ENCODE measurements around the gene PEX16. TPM values are rescaled to one million over a fixed set of nuclear protein-coding genes. Genes with fewer than 3 reads are reported as not detected.

PEX16 gene
- total and polyA plus RNA-seq, 2 of the 13 experiments (the other 11 are each of a cell fraction or from before 2014, with no cell fraction given): 12.5 to 21.8 TPM

DNA sequence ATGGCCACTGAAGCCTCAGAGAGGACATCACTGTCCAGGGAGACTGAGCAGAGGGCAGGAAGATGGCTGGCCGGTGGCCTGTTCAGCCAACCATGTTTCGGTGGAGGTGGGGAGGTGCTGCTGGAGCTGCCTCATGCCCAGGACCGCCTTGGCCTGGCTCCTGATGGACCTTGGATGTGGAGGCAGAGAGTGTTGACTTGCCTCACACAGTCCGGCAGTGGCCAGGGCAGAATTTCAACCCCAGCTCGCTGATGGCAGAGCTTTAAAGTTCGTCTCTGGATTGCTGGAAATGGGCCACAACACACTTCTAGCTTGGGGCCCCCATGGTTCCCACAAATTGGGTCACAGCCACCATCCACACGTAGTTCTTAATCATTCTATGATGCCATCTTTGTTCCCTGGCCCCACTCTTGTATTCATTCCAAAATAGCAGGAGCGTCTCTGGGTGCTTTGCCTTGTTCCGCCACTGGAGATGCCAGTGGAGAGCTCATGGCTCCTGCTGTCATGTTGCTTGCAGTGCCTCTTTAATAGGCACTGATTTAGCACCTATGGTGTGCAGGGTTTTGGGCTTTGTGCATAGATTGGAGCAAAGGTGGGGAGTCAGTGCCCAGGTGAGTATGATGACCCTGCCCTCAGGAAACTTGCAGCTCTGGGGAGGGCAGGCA lies 26.7 kb downstream of the PEX16 start:
- Histone ChIP-seq H3K4me1 (ENCODE audit: insufficient read depth, low read length) (peaks cover 10% of the 10 kb centered on the region), H2AFZ (ENCODE audit: low read length) (no peak overlapping the region), H3K9ac (ENCODE audit: insufficient read depth, low read depth, low read length) (no peak overlapping the region), H3K4me3 (replicated peaks in 1 of 3; ENCODE audit: insufficient read depth in 1 of 3, low read depth in 2 of 3, low read length in 3 of 3) (no peak overlapping the region), H3K36me3 (replicated peaks in 1 of 2; ENCODE audit: control insufficient read depth in 1 of 2, insufficient read depth in 2 of 2, low read length in 2 of 2) (no peaks in the 10 kb centered on the region), H3K27me3 (ENCODE audit: control insufficient read depth in 1 of 2, insufficient read depth in 2 of 2, low read length in 2 of 2) (no peaks in the 10 kb centered on the region; a peak in 3 of 5 replicates), H3K4me2 (ENCODE audit: low read depth, low read length) (no peak overlapping the region), H4K20me1 (ENCODE audit: insufficient read depth, low read length) (0 out of 2 replicates have a peak, but pooled peaks cover 3% of the 10 kb centered on the region), H3K27ac (ENCODE audit: extremely low read length, insufficient read depth, low read length) (no peak overlapping the region), H3K9me3 (ENCODE audit: low read length) (no peaks in the 10 kb centered on the region), H3K79me2 (ENCODE audit: insufficient read depth, low read length) (no peaks in the 10 kb centered on the region)
- DNase-seq (ENCODE audit: low spot score) (no peak), FAIRE-seq (no peak), ATAC-seq (no peak)
- TF ChIP-seq ZNF33A (CRISPR knock-in tag; IDR thresholded peaks at IDR 0.05; ENCODE audit: borderline replicate concordance) (no peak), TCF7 (IDR thresholded peaks at IDR 0.05; ENCODE audit: low read depth) (no peak), KAT2B (IDR thresholded peaks at IDR 0.05; ENCODE audit: borderline replicate concordance, low read depth, low read length) (no peak), PRMT3 (CRISPR knock-in tag; IDR thresholded peaks at IDR 0.05; ENCODE audit: borderline replicate concordance, low read depth) (no peak), NCOA2 (CRISPR knock-in tag; IDR thresholded peaks at IDR 0.05) (no peak), ZNF570 (CRISPR knock-in tag; IDR thresholded peaks at IDR 0.05; ENCODE audit: borderline replicate concordance) (no peak), ZNF780A (CRISPR knock-in tag; IDR thresholded peaks at IDR 0.05) (no peak), ISX (CRISPR knock-in tag; conservative IDR thresholded peaks at IDR 0.05) (no peak), HMGXB3 (CRISPR knock-in tag; IDR thresholded peaks at IDR 0.05; ENCODE audit: borderline replicate concordance) (no peak), ZNF547 (CRISPR knock-in tag; IDR thresholded peaks at IDR 0.05) (no peak), ZNF253 (CRISPR knock-in tag; IDR thresholded peaks at IDR 0.05; ENCODE audit: borderline replicate concordance) (no peak), ATF7 (IDR thresholded peaks at IDR 0.05) (no peak), ATF7 (CRISPR knock-in tag; IDR thresholded peaks at IDR 0.05) (no peak), TARDBP (CRISPR knock-in tag; IDR thresholded peaks at IDR 0.05) (no peak), CENPX (CRISPR knock-in tag; IDR thresholded peaks at IDR 0.05) (no peak), HNRNPUL1 (IDR thresholded peaks at IDR 0.05; ENCODE audit: low read depth, low read length) (no peak), GTF3A (CRISPR knock-in tag; conservative IDR thresholded peaks at IDR 0.05) (no peak)
- TF ChIP-seq, protein P1, sequence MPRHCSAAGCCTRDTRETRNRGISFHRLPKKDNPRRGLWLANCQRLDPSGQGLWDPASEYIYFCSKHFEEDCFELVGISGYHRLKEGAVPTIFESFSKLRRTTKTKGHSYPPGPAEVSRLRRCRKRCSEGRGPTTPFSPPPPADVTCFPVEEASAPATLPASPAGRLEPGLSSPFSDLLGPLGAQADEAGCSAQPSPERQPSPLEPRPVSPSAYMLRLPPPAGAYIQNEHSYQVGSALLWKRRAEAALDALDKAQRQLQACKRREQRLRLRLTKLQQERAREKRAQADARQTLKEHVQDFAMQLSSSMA (CRISPR knock-in tag; IDR thresholded peaks at IDR 0.05): no peak
- TF ChIP-seq, protein P2, sequence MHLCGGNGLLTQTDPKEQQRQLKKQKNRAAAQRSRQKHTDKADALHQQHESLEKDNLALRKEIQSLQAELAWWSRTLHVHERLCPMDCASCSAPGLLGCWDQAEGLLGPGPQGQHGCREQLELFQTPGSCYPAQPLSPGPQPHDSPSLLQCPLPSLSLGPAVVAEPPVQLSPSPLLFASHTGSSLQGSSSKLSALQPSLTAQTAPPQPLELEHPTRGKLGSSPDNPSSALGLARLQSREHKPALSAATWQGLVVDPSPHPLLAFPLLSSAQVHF (CRISPR knock-in tag; IDR thresholded peaks at IDR 0.05): no peak
- TF ChIP-seq, protein P3, sequence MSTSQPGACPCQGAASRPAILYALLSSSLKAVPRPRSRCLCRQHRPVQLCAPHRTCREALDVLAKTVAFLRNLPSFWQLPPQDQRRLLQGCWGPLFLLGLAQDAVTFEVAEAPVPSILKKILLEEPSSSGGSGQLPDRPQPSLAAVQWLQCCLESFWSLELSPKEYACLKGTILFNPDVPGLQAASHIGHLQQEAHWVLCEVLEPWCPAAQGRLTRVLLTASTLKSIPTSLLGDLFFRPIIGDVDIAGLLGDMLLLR (CRISPR knock-in tag; IDR thresholded peaks at IDR 0.05): no peak
- CTCF ChIA-PET (ENCODE audit: low intra/inter-chr PET ratio, low total read pairs): no interaction called here
- in situ Hi-C loops (cut with HindIII; ENCODE audit: extremely low pct_ligation_motif_present, low pct_unique_long_range_greater_than_20kb) (no loop called here), intact Hi-C loops (cut with micrococcal nuclease; ENCODE audit: unreplicated experiment) (no loop called here)
- no TSS peak for BruUV-seq (replicated peaks)
- POLR2A ChIA-PET: no interaction called here
- WGBS (ENCODE audit: low lambda C conversion rate): 55% methylated on average over 4 of the region's 9 CpGs
